OCI-LY1 (cell line): ENCODE data around the gene PI4KA.

ENCODE experiments used
- H2AFZ ChIP-seq: fragments of 200-600 bp; sonication (generic), shearing (Covaris generic); 2 replicates; pipeline ENCODE4 v1.6.0; 2014; ENCODE audit warnings: antibody characterized with exemption, mild to moderate bottlenecking, low read length
- H3F3A ChIP-seq: fragments of 200-600 bp; sonication (generic), shearing (Covaris generic); 2 replicates; pipeline ENCODE4 v1.6.0; 2014; ENCODE audit warnings: mild to moderate bottlenecking, antibody characterized with exemption, low read length, moderate library complexity; ENCODE audit not compliant: insufficient read depth
- H3K27ac ChIP-seq: fragments of 200-600 bp; sonication (generic); 2 replicates; pipeline ENCODE4 v1.5.1; 2014; ENCODE audit warnings: low read length, mixed run types, mild to moderate bottlenecking, low read depth; ENCODE audit not compliant: poor library complexity, severe bottlenecking
- H3K27me3 ChIP-seq: fragments of 200-600 bp; sonication (generic); 2 replicates; pipeline ENCODE4 v1.6.0; 2014; ENCODE audit warnings: antibody characterized with exemption, mild to moderate bottlenecking, low read length, moderate library complexity; ENCODE audit not compliant: insufficient read depth
- H3K36me3 ChIP-seq: fragments of 200-600 bp; sonication (generic); 2 replicates; pipeline ENCODE4 v1.6.1; 2014; ENCODE audit warnings: mild to moderate bottlenecking, antibody characterized with exemption, low read length, moderate library complexity, mixed read lengths; ENCODE audit not compliant: insufficient read depth
- H3K4me1 ChIP-seq: fragments of 200-600 bp; sonication (generic); 2 replicates; pipeline ENCODE4 v1.5.1; 2014; ENCODE audit warnings: mild to moderate bottlenecking, low read length, moderate library complexity; ENCODE audit not compliant: insufficient read depth, severe bottlenecking
- H3K4me2 ChIP-seq: fragments of 200-600 bp; sonication (generic), shearing (Covaris generic); 2 replicates; pipeline ENCODE4 v1.6.1; 2014; ENCODE audit warnings: low read length
- H3K4me3 ChIP-seq: fragments of 200-600 bp; sonication (generic); 2 replicates; pipeline ENCODE4 v1.5.1; 2014; ENCODE audit warnings: low read length, low read depth, mild to moderate bottlenecking, mixed read lengths; ENCODE audit not compliant: poor library complexity, severe bottlenecking
- H3K79me2 ChIP-seq: fragments of 200-600 bp; shearing (Covaris generic); 2 replicates; pipeline ENCODE4 v1.6.1; 2016; ENCODE audit warnings: mixed run types, low read length, mixed read lengths; ENCODE audit not compliant: insufficient read depth
- H3K9ac ChIP-seq: fragments of 200-600 bp; sonication (generic), shearing (Covaris generic); 2 replicates; pipeline ENCODE4 v1.6.1; 2014; ENCODE audit warnings: mild to moderate bottlenecking, low read length, mixed read lengths
- H3K9me2 ChIP-seq: fragments of 200-600 bp; sonication (generic), shearing (Covaris generic); 2 replicates; pipeline ENCODE4 v1.6.1; 2014; ENCODE audit warnings: low read depth, mild to moderate bottlenecking, low read length, mixed read lengths
- H3K9me3 ChIP-seq: fragments of 200-600 bp; shearing (Covaris generic); 2 replicates; pipeline ENCODE4 v1.6.1; 2014; ENCODE audit warnings: low read length, mixed read lengths
- H4K20me1 ChIP-seq: fragments of 200-600 bp; sonication (generic), shearing (Covaris generic); 2 replicates; pipeline ENCODE4 v1.6.0; 2016; ENCODE audit warnings: mild to moderate bottlenecking, low read length; ENCODE audit not compliant: insufficient read depth
- CTCF ChIP-seq: fragments of 200-600 bp; sonication (generic), shearing (Covaris generic); IDR thresholded peaks from 2 replicates; pipeline ENCODE4 v1.5.1; 2017; ENCODE audit warnings: mild to moderate bottlenecking, antibody characterized with exemption, low read length, moderate library complexity, mixed read lengths
- EZH2 ChIP-seq: fragments of 200-600 bp; sonication (generic), shearing (Covaris generic); IDR thresholded peaks from 2 replicates; pipeline ENCODE4 v1.8.0; 2017; ENCODE audit warnings: borderline replicate concordance, mixed run types, mild to moderate bottlenecking, antibody characterized with exemption, low read length, moderate library complexity, mixed read lengths

Gene PI4KA

GRCh38 chr22:20905415-20906386 is 47.1 kb upstream of the PI4KA start:
- no peaks in the 10 kb centered on the region for H4K20me1 ChIP-seq
- H3K27ac ChIP-seq = no peak overlapping the region
- no peaks in the 10 kb centered on the region for H3K36me3 ChIP-seq
- no peak overlapping the region for H3K4me3 ChIP-seq
- no peaks in the 10 kb centered on the region for H3F3A ChIP-seq
- no peaks in the 10 kb centered on the region for H3K27me3 ChIP-seq
- TF ChIP-seq EZH2 (no peak), CTCF (no peak)
- H3K9me2 ChIP-seq = no peaks in the 10 kb centered on the region
- H3K79me2 ChIP-seq = no peaks in the 10 kb centered on the region
- H3K4me2 ChIP-seq = no peak overlapping the region
- H2AFZ ChIP-seq = no peak overlapping the region
- H3K4me1 ChIP-seq = no peaks in the 10 kb centered on the region
- no peak overlapping the region for H3K9ac ChIP-seq
- no peaks in the 10 kb centered on the region for H3K9me3 ChIP-seq

GRCh38 chr22:20904980-20905355 is 46.4 kb upstream of the PI4KA start:
- Histone ChIP-seq H3K4me2 (no peak overlapping the region), H3K9me3 (no peaks in the 10 kb centered on the region), H3K36me3 (no peaks in the 10 kb centered on the region), H3K9me2 (no peaks in the 10 kb centered on the region), H3K9ac (no peak overlapping the region), H3K27me3 (no peaks in the 10 kb centered on the region), H3K4me3 (no peak overlapping the region), H4K20me1 (no peaks in the 10 kb centered on the region), H3K4me1 (no peaks in the 10 kb centered on the region), H3K27ac (no peak overlapping the region), H3K79me2 (no peaks in the 10 kb centered on the region), H2AFZ (no peak overlapping the region), H3F3A (no peaks in the 10 kb centered on the region)
- TF ChIP-seq EZH2 (no peak), CTCF (no peak)

GRCh38 chr22:20904008-20904979 is 45.7 kb upstream of the PI4KA start:
- no peak overlapping the region for H3K4me3 ChIP-seq
- no peak for TF ChIP-seq EZH2
- TF ChIP-seq CTCF = no peak
- no peaks in the 10 kb centered on the region for H3F3A ChIP-seq
- H3K4me1 ChIP-seq = no peaks in the 10 kb centered on the region
- no peaks in the 10 kb centered on the region for H3K36me3 ChIP-seq
- H3K9ac ChIP-seq = no peak overlapping the region
- no peaks in the 10 kb centered on the region for H3K79me2 ChIP-seq
- H3K27ac ChIP-seq = no peak overlapping the region
- H2AFZ ChIP-seq = no peak overlapping the region
- no peaks in the 10 kb centered on the region for H4K20me1 ChIP-seq
- no peaks in the 10 kb centered on the region for H3K9me2 ChIP-seq
- H3K4me2 ChIP-seq = no peak overlapping the region
- H3K27me3 ChIP-seq = no peaks in the 10 kb centered on the region
- H3K9me3 ChIP-seq = no peaks in the 10 kb centered on the region
